Spleen (tissue), 7 donors: ENCODE data around the gene ASIC4.

Experiments used
- POLR2A ChIP-seq, 3 donors: fragments of 450-650 bp; IDR thresholded peaks; one replicate each; pipeline ENCODE4 v1.5.1; 2017; ENCODE audit warnings: antibody characterized with exemption in 3 of 3, mild to moderate bottlenecking in 1 of 3
- POLR2AphosphoS5 ChIP-seq, 3 donors: sonication (generic); formaldehyde crosslinking; IDR thresholded peaks; one replicate each; pipeline ENCODE4 v1.5.1; 2017; ENCODE audit warnings: antibody characterized with exemption in 3 of 3
- TF ChIP-seq, protein P1 (sequence below), 11 experiments: fragments of 200-600 bp in 7 of 11; fragments of 450-650 bp in 4 of 11; sonication (generic) in 4 of 11; IDR thresholded peaks in 8 of 11; conservative IDR thresholded peaks in 3 of 11; 1 replicate in 7 of 11; 2 replicates in 4 of 11; pipeline versions ENCODE4 v1.4.0 to v1.8.0; 2016 to 2021; ENCODE audit warnings: antibody characterized with exemption in 11 of 11, inconsistent platforms in 4 of 11, mild to moderate bottlenecking in 1 of 11
- donor health status: DM: no; HTN: no; CAD: no; lungs with moderate emphysema.
- donor health status: DM: no; HTN: no; CAD: no.
- donor health status: DM: no; HTN: no; CAD: no.

GRCh38 chr2:219545943-219546352 lies 31.7 kb downstream of the ASIC4 start:
- TF ChIP-seq POLR2A (IDR thresholded peaks at IDR 0.05) = no peak
- TF ChIP-seq, protein P1, sequence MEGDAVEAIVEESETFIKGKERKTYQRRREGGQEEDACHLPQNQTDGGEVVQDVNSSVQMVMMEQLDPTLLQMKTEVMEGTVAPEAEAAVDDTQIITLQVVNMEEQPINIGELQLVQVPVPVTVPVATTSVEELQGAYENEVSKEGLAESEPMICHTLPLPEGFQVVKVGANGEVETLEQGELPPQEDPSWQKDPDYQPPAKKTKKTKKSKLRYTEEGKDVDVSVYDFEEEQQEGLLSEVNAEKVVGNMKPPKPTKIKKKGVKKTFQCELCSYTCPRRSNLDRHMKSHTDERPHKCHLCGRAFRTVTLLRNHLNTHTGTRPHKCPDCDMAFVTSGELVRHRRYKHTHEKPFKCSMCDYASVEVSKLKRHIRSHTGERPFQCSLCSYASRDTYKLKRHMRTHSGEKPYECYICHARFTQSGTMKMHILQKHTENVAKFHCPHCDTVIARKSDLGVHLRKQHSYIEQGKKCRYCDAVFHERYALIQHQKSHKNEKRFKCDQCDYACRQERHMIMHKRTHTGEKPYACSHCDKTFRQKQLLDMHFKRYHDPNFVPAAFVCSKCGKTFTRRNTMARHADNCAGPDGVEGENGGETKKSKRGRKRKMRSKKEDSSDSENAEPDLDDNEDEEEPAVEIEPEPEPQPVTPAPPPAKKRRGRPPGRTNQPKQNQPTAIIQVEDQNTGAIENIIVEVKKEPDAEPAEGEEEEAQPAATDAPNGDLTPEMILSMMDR (IDR thresholded peaks at IDR 0.05 in 8 of 11, conservative IDR thresholded peaks at IDR 0.05 in 3 of 11) = no peak
- no peak for TF ChIP-seq POLR2AphosphoS5 (IDR thresholded peaks at IDR 0.05)
